ENCODE results near the gene CST11.
"Not testable (repeated sequence)": the region's sequence is repeated elsewhere in the genome, so short reads cannot be mapped to it uniquely, and the experiment has no call there.

CST11 gene, protein sequence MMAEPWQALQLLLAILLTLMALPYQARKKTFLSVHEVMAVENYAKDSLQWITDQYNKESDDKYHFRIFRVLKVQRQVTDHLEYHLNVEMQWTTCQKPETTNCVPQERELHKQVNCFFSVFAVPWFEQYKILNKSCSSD

DNA sequence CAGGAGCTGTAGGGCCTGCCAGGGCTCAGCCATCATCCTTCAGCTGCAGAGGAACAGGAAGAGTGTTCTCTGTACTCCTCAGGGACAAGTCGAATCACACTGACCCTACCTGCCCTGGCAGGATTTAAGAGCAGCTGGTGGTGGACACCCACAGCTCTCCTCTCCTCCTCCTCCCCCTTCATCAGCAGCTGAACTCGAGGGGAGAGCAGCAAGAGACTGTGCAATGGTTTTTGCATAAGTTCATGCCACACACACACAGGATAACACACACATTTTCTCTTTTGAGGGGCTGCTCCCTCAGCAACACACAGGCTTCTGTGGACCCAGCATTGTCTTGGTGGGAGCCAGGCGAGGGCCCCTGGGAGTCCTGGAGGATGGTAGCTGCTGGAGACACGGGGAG is at the start of gene CST11:
Gene CST11 (minus strand): TSS at position 101 of the 400 bp plus-strand sequence. CDS start 65 bp downstream, at position 36.
- no peak for DNase-seq

DNA sequence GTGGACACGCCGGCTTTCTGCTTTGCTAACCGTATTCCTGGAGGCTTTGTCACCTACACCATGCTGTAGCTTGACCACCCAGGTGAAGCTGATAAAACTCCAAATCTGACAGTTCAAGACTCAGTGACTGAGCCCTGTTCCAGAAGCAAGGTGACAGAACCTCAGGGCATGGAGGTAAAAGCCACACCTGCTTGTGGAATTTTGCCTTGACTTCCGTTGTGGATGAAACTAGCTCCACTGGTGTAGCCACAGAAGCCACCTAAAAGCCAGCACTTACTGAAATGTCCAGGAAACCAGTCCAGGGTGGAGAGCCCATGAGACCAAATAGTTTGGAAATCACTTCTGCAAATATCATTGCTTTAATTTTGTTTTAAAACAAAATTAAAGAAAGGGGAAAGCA is 49.2 kb upstream of the CST11 start:
- DNase-seq = no peak

DNA sequence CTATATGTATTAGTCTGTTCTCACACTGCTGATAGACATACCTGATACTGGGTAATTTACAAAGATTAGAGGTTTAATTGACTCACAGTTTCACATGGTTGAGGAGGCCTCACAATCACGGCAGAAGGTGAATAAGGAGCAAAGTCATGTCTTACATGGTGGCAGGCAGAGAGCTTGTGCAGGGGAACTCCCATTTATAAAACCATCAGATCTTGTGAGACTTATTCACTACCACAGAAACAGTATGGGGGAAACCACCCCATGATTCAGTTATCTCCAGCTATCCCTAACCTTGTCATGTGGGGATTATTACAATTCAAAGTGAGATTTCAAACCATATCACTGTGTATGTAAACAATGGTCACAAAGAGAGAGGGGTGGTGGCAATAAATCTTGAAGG is 44.9 kb upstream of the CST11 start:
- no peak for DNase-seq

DNA sequence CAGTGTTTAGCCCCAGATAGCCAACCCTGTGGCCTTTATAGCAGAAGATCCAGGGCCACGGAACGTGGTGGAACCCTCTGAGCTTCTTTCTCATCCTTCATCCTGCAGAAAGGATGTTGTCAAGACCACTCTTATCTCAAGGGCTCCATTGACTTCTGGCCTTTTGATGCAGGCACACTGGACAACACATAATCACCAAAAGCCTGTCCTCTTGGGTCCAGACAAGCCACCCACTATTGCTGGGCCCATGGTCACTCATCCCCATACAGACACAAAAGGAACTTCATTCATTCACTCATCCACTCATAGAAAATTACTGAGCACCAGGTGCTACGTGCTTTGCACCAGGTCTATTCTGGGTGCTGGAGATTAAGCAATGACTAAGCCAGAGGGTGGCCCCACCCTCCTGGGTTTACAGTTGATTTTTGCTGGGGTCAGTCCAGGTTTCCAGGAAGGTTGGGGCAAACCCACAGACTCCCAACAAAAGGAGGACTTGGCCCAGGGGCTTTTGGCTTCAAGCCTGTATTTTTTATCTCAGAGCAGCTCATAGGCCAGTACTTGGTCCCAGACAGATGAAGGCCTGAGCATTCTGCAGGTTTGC is 40.6 kb upstream of the CST11 start:
- no peak for DNase-seq

DNA sequence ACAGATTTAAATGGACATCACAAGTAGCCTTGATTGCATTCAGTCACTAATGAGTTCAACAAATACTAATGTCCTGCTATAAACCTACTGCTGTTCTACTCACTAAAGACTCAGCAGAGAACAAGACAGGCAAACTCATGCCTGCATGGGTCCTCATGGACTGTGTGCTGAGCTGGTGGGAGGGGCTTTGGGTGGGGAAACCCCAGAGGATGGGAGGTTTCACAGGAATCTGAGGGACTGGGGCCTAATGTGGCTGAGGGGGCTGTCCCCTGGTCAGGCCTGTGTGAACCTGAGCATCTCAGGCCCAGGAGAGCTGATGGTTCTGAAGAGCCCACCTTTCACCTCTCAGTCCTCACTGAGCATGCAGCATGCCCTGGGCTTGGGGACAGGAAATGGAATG is 39.6 kb upstream of the CST11 start:
- no peak for DNase-seq

DNA sequence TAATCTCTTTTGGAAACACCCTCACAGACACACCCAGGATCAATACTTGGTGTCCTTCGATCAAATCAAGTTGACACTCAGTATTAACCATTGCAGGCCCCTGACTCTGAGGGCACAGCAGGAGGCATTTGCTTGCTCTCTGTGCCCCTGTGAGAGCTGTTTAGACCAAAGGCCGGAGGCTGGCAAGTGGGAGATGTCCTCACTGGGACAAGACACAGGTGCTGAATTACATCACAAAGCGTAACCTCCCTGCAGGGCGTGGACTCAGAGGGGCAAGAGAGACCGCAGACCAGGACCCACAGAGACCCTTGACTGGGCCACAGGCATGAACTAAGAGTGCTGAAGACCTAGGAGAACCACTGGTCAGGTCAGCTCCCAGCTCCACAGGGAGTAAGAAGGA is 38.1 kb upstream of the CST11 start, which contains the start of gene CST8:
Gene CST8 (plus strand): TSS at position 301 of the 400 bp plus-strand sequence. CDS start 551 bp downstream, outside the sequence.
- DNase-seq = no peak

DNA sequence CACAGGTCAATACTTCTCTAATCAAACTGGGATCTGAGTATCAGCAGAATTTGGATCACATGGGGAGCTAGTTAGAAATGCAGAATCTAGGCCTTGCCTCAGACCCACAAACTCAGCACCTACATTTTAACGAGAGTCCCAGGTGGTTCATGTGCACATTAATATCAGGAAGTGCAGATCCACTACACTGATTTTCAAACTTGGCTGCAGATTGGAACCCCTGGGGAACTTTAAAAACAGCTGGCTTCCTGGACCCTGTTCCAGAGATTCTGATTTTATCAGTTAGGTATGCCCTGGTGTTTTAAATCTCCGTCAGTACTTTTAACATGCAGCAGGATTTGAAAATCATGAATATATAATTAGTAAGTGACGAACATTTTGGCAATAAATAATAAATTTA is 36.3 kb upstream of the CST11 start:
- no peak for DNase-seq

DNA sequence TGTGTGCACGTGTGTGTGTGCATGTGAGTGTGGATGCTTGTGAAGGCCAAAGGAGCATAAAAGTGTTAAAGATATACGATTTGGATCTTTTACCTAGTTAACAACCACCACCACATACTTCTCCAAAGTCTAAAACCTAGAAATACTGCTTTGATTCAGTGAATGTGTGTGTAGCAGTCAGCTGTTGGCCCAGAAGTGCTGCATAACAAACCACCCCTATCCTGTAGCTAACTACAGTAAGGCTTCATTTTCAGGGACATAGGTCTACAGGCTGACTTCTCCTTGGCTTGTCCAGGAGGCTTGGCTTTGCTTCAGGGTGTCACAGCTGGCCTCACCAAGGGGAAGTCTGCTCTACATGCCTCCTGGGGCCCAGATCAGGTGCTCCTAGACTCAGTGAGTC is 35.8 kb upstream of the CST11 start:
- DNase-seq = no peak

DNA sequence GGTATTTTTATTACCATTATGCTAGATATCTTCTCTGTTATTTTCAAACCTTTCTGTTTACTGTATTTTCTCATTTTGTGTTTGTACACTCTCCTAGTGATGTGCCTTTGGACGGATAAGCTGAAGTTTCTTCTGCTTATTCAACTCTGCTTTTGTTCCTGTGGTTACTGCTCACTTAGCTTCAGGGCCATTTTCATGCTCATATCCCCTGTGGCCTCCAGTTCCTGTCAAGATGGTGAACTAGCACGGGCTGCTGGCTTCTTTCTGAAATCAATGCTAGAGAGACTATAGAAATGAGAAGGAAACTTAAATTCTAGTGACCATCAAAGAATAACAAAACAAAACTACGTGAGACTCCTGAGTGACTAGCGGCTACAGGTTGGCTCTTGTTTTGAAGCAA is 31.4 kb upstream of the CST11 start:
- no peak for DNase-seq

DNA sequence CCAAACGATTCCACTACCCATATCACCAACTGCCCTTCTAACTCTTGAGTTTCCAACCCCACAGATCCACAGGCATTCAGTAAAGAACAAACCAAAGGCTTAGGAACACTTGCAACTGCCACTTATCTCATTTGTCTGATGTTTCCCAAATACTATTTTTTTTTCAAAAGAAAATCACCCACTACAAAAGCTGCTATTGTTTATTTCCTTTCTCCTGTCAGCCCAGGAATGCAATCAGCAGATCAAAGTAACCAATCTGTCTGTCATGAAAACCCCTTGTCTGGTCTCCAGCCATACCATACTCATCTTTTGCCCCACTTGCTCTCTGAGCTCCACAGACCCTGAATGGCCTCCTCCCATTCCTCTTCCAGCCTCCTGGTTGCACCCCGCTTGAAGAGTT is 29.5 kb upstream of the CST11 start:
- no peak for DNase-seq

DNA sequence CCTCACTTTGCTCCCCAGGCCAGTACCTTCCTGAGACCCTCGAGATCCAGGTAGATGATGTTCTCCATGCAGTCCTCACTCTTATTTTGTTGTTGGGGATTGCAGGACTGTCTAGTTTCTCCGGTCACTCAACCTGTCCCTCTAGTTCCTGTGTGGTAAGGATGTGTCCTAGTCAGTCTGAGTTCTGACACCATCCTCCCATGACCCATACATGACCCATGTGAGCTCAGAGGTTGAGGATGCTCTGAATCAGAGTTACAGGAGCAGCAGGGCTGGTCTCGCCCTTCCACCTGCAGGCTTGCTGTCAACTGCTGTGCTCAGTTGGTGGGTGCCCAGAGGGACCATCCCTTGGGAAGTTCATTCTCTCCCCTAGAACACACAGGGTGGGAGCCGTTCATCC is 26.4 kb upstream of the CST11 start:
- no peak for DNase-seq

DNA sequence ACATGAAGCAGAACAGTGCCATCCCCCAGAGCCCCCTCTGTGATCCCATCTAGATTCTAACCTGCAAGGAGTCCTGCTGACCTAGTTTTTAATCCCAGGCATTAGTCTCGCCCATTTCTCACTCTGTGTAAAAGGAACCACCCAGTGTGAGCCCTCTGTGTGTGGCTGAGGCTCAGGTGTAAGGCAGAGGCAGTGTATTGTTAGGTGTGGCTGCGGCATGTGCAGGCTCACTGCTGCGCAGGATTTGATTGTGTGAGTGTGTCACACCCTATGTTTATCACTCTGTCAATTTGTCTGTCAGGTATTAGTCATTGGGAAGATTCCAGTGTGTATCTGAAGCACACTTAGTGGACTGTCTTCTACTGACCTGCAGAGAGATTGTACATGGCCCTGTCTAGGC is 24.5 kb upstream of the CST11 start:
- no peak for DNase-seq

DNA sequence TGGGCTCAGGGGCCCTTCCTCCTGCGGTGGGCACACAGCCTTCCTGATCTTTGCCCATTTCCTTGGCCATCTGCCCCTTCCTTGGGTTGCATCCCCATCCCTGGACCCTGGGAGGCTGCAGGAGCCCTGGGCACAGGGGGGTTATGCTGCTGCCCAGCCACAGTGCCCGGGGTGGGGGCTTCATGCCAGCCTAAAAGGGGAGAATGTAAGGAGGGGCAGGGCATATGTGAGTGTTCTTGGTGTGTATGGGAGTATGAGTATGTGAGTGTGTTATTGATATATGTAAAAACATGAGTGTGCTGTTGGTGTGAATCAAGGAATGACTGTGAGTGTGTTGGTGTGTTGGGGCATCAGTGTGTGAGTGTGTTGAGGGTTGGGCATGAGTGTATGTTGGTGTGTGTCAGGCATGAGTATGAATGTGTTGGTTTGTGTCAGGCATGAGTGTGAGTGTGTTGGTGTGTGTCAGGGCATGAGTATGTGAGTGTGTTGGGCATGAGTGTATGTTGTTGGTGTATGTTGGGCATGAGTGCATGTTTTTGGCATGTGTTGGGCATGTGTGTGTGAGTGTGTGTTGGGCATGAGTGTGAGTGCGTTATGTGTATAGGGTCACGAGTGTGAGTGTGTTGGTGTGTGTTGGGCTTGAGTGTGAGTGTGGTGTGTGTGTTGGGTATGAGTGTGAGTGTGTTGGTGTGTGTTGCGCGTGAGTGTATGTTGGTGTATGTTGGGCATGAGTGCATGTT is 23.5 kb upstream of the CST11 start:
- no peak for DNase-seq

DNA sequence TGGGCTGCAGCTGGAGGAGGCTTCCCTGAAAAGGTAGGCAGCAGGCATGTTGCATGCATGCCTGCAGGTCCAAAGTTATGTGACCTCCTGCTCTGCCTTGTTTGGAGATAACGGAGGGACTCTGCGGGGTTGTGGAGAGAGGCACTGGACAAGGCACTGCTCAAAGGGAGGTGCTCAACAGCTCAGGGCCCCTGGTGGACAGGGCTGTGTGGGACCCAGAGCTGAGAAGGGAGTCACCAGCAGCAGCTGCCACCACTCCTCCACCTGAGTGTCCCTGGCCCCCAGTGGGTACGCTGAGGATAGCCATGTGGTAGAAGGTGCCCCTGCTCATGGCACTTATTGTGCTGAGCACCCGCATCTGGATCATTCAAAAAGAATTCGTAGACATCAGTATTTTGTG is 22.7 kb upstream of the CST11 start:
- no peak for DNase-seq

DNA sequence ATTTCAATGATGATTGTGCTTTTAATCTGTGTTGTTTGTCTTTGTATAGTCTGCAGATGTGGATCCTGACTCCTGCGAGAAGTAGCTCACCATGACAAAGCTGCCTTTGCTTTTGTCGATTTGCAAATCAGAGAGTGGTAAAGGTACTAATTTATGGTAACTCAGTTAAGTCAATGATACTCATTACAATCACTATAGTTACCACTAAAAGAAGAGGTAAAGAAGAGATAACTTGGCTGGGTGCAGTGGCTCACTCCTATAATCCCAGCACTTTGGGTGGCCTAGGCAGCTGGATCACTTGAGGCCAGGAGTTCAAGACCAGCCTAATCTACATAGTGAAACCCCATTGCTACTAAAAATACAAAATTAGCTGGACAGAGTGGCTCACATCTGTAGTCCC is 20.6 kb upstream of the CST11 start:
- not testable (repeated sequence) for DNase-seq

DNA sequence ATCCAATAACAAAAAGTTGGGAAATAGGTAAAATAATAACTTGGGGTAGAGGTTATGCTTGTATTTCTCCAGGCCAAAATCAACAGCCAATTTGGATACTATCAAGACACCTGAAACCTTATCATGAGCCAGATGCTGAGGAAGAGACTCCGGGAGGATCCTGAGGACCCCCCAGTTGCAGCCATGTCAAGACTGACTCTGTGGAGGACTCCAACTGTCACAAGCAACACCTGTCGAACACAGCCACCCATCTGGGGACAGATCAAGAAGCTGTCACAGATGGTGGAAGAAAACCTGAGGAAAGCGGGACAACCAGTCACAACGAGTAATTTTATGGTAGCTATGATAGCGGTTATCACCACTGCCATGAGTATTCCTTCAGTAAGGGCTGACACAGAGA is 19.6 kb upstream of the CST11 start:
- DNase-seq = not testable (repeated sequence)

DNA sequence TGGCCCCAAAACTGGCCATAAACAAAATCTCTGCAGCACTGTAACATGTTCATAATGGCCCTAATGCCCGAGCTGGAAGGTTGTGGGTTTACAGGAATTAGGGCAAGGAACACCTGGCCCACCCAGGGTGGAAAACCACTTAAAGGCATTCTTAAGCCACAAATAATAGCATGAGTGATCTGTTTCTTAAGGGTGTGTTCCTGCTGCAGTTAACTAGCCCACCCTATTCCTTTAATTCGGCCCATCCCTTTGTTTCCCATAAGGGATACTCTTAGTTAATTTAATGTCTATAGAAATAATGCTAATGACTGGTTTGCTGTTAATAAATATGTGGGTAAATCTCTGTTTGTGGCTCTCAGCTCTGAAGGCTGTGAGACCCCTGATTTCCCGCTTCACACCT is 14.3 kb upstream of the CST11 start:
- DNase-seq = not testable (repeated sequence)

DNA sequence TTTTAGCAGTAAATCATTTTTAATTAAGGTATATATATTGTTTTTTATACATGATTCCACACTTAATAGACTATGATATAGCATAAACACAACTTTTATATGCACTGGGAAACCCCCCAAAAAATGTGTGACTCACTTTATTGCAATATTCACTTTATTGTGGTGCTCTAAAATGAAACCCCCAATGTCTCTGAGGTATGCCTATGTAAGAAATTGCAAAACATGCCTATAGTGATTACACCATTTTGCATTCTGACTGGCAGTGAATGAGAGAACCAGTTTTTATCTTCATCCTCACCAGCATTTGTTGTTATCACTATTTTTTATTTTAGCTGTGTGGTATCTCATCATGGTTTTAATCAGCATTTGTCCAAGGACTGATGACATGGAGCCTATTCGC is 8.5 kb upstream of the CST11 start:
- no peak for DNase-seq

DNA sequence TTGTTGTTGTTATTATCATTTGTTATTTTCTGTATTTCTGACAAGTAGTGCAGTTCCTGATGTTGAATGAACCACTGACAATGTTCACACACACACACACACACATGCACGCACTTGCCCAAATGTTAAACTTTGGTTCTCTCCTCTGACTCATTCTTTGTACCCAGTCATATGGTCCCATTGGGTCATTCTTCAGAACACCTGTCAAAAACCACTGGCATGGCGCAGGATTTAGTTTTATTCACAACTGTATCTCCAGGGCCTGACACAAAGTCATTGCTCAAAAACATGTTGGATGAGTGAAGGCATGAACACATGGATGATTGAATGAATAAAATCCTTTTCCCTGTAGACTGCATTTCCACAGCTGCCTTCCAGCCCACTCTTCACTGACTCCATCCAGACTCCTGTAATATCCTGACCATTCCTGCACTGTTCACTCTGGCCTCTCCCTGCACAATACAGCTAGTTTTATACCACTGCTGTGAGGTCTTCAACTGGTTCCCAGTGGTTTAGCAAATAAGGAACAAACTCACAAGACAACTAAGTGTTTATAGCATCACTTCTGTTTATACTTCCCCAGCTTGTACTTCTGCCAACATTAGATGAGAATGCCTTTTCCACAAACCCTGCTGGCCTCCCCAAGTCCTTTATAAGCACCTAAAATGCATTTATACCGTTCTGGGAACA is 6.9 kb upstream of the CST11 start:
- no peak for DNase-seq

DNA sequence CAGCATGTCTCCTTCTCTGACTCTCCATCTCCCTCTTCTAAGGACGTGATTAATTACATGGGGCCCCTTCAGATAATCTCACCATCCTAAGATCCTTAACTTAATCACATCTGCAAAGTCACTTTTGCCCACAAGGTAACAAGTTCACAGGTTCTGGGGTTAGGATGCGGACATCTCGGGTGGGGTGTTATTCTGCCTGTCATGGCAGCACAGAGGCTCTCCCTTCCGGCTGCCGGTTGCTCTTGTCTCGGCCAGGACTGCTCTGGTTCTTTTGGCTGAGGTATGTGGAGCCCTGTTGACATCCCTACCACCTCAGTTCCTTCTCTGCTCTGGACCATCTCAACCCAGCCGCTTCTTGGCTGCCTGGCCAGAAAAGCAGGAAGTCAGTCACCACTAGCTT is 4.2 kb upstream of the CST11 start:
- DNase-seq = no peak

DNA sequence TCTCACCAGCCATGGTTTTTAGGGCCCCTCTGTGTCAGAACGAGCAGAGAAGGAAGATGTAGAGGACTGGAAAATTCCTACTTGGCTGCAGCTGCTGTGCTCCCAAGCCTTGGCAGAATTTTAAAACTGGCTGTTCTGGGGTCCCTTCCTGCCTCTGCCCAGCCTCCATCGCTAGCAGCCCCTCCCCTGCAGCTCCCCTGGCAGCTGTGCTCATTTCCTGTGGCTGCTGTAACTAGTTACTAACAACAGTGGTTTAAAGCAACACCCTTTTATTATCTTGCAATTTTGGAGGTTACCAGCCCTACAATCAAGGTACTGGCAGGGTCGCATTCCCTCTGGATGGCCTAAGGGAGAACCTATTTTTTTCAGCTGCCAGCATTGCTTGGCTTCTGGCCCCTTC is 3.7 kb upstream of the CST11 start:
- no peak for DNase-seq

DNA sequence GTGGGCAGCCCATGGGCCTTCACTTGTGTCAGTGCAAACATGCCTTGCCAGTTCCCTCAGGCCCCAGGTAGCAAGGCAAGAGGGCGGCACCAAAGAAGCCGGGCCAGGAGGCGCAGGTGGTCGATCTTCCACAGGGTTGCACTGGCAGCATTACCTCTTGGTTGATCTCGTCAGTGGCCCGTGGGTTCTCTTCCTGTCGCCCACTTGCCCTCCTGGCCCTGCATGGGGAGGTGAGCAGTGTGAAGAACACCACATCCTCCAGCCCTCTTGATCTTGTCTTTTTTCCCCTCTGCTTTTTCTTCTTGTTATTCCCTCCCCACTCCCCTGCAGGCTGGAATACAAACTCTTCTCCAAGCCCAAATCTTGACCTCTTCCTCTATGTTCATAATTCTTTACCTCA is 3.0 kb upstream of the CST11 start:
- no peak for DNase-seq

DNA sequence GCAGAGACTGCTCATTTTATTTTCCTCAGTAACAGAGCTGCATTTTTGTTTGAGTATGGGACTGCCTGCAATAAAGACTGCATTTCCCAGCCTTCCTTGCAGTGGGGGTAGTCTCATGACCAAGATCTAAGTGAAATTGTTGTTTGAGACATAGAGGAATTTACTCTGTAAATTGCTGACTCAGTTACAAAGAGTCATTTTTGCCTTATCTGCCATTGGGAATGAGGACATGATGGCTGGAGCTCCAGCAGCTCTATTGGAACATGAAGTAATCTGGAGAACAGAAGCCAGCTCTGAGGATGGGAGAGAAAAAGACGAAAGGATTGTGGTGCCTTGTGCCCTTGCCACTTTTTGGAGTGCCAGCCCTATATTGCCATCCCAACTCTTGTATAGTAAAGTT is 2.1 kb upstream of the CST11 start:
- DNase-seq = no peak

All from stimulated activated naive CD4-positive, alpha-beta T cell treated with Interleukin-2 at 50 U/mL for 16 hours (primary cell).